Fibroblast of lung (primary cell): ENCODE results near the gene KCND1. TPM values are rescaled to one million over a fixed set of nuclear protein-coding genes. Genes with fewer than 3 reads are reported as not detected.
A peak's percentile ranks its signal among the peaks of the same experiment; 100 is the strongest.

Experiments used
- DNase-seq, 2 donors: peaks; one replicate each; pipeline versions ENCODE4 v3.0.0 to v3.0.0-alpha.2; 2010; ENCODE audit warnings: low read depth in 2 of 2
- H2AFZ ChIP-seq: 2 replicates; pipeline ENCODE4 v1.5.1; 2012; ENCODE audit warnings: low read length, control low read depth, inconsistent platforms
- H3K27ac ChIP-seq: 2 replicates; pipeline ENCODE4 v1.5.1; 2011; ENCODE audit warnings: low read length, control low read depth; ENCODE audit not compliant: insufficient read depth
- H3K27me3 ChIP-seq: 2 replicates; pipeline ENCODE4 v1.5.1; 2011; ENCODE audit warnings: mild to moderate bottlenecking, low read length; ENCODE audit not compliant: control insufficient read depth, insufficient read depth
- H3K36me3 ChIP-seq: 2 replicates; pipeline ENCODE4 v1.5.1; 2011; ENCODE audit warnings: low read length; ENCODE audit not compliant: control insufficient read depth, insufficient read depth
- H3K4me1 ChIP-seq: 2 replicates; pipeline ENCODE4 v1.5.1; 2011; ENCODE audit warnings: low read length; ENCODE audit not compliant: control insufficient read depth, insufficient read depth; ENCODE audit errors: extremely low read depth
- H3K4me2 ChIP-seq: 2 replicates; pipeline ENCODE4 v1.5.1; 2011; ENCODE audit warnings: low read length, control low read depth; ENCODE audit not compliant: insufficient read depth; ENCODE audit errors: extremely low read depth
- H3K4me3 ChIP-seq, 4 experiments: fragments of 200-600 bp in 1 of 4; sonication (generic) in 1 of 4; replicated peaks in 1 of 4; 2 replicates each; pipeline ENCODE4 v1.5.1; 2011 to 2016; ENCODE audit warnings: low read length in 4 of 4, low read depth in 3 of 4, mild to moderate bottlenecking in 3 of 4, control low read depth in 2 of 4, inconsistent platforms in 1 of 4, mixed read lengths in 1 of 4; ENCODE audit not compliant: insufficient read depth in 1 of 4; ENCODE audit errors: control extremely low read depth in 1 of 4
- H3K79me2 ChIP-seq: 2 replicates; pipeline ENCODE4 v1.5.1; 2012; ENCODE audit warnings: mild to moderate bottlenecking, low read length, inconsistent platforms; ENCODE audit not compliant: control insufficient read depth, insufficient read depth
- H3K9ac ChIP-seq: 2 replicates; pipeline ENCODE4 v1.5.1; 2011; ENCODE audit warnings: mild to moderate bottlenecking, low read length, control low read depth; ENCODE audit not compliant: insufficient read depth
- H3K9me3 ChIP-seq: 2 replicates; pipeline ENCODE4 v1.5.1; 2012; ENCODE audit warnings: low read depth, low read length; ENCODE audit not compliant: control insufficient read depth, insufficient read depth
- H4K20me1 ChIP-seq: 2 replicates; pipeline ENCODE4 v1.5.1; 2011; ENCODE audit warnings: low read length; ENCODE audit not compliant: control insufficient read depth, insufficient read depth; ENCODE audit errors: extremely low read depth
- CTCF ChIP-seq, 2 donors: IDR thresholded peaks in 1 of 2; conservative IDR thresholded peaks in 1 of 2; 1 replicate in 1 of 2; 2 replicates in 1 of 2; pipeline ENCODE4 v1.5.1; 2011 to 2012; ENCODE audit warnings: low read length in 2 of 2, control low read depth in 1 of 2, inconsistent platforms in 1 of 2, low read depth in 1 of 2, mild to moderate bottlenecking in 1 of 2
- EZH2 ChIP-seq: IDR thresholded peaks from 2 replicates; pipeline ENCODE4 v1.5.1; 2012; ENCODE audit warnings: low read length, control low read depth, mild to moderate bottlenecking; ENCODE audit errors: missing control alignments
- polyA plus RNA-seq, 2 donors: library from polyadenylated mRNA; depleted of rRNA in 1 of 2; stranded (reverse) in 1 of 2; unstranded in 1 of 2; fragments of >200 nt; gene quantifications; 2 replicates each; pipeline ENCODE4 v1.2.1, GENCODE V29; 2011 to 2012; ENCODE audit warnings: missing spikeins in 1 of 2
- total RNA-seq: library from RNA; depleted of rRNA; stranded (reverse); fragments of >200 nt; gene quantifications from 2 replicates; pipeline ENCODE4 v1.2.1, GENCODE V29; 2014

The KCND1 gene
- total and polyA plus RNA-seq, 2 donors (not counting 1 experiment from before 2014, with no cell fraction given), result 0.41 to 1.3 TPM

- DNase-seq, result no peak
- no peak overlapping the region for H2AFZ ChIP-seq
These were observed 47.4 kb upstream of the KCND1 start for GRCh38 chrX:49019050-49019449.

GRCh38 chrX:49003696-49004095 lies 32.1 kb upstream of the KCND1 start:
- Histone ChIP-seq H4K20me1 (no peaks in the 10 kb centered on the region), H3K4me3 (no peak overlapping the region), H3K4me2 (no peak overlapping the region), H3K27ac (no peak overlapping the region), H3K4me1 (no peaks in the 10 kb centered on the region), H3K9ac (no peak overlapping the region), H3K79me2 (peaks cover 8% of the 10 kb centered on the region), H3K36me3 (no peaks in the 10 kb centered on the region), H2AFZ (no peak overlapping the region), H3K27me3 (no peaks in the 10 kb centered on the region), H3K9me3 (no peaks in the 10 kb centered on the region)
- TF ChIP-seq EZH2 (no peak), CTCF (conservative IDR thresholded peaks at IDR 0.05 in 1 of 2, IDR thresholded peaks at IDR 0.05 in 1 of 2; ENCODE audit: low read depth in 1 of 2, low read length in 2 of 2) (no peak)
- DNase-seq, result no peak

More at GRCh38 chrX:49019050-49019449, 47.4 kb upstream of the KCND1 start:
- H3K27ac ChIP-seq, result no peak overlapping the region
- no peak overlapping the region for H3K4me2 ChIP-seq
- TF ChIP-seq EZH2 (no peak), CTCF (conservative IDR thresholded peaks at IDR 0.05 in 1 of 2, IDR thresholded peaks at IDR 0.05 in 1 of 2; ENCODE audit: low read depth in 1 of 2, low read length in 2 of 2) (no peak)
- no peaks in the 10 kb centered on the region for H3K27me3 ChIP-seq
- H3K4me1 ChIP-seq, result no peaks in the 10 kb centered on the region
- no peaks in the 10 kb centered on the region for H3K36me3 ChIP-seq
- no peak overlapping the region for H3K9ac ChIP-seq
- no peaks in the 10 kb centered on the region for H3K79me2 ChIP-seq
- H4K20me1 ChIP-seq, result no peaks in the 10 kb centered on the region
- H3K4me3 ChIP-seq, result no peak overlapping the region
- no peaks in the 10 kb centered on the region for H3K9me3 ChIP-seq

- Histone ChIP-seq H3K9me3 (no peaks in the 10 kb centered on the region), H3K79me2 (peaks cover 8% of the 10 kb centered on the region), H3K27ac (peak within 1 kb of the TSS; percentile 97), H4K20me1 (no peaks in the 10 kb centered on the region), H2AFZ (peak within 1 kb of the TSS; percentile 91), H3K4me2 (peak within 1 kb of the TSS; percentile 75), H3K4me3 (peak within 1 kb of the TSS; percentile 77 to 90 (median 82)), H3K4me1 (no peaks in the 10 kb centered on the region), H3K9ac (peak within 1 kb of the TSS; percentile 77), H3K27me3 (no peaks in the 10 kb centered on the region), H3K36me3 (no peaks in the 10 kb centered on the region)
- DNase-seq, result peak; percentile 93 to 98
- TF ChIP-seq CTCF (conservative IDR thresholded peaks at IDR 0.05 in 1 of 2, IDR thresholded peaks at IDR 0.05 in 1 of 2; ENCODE audit: low read depth in 1 of 2, low read length in 2 of 2) (no peak), EZH2 (no peak)
These were observed 30.7 kb upstream of the KCND1 start, which contains the start of gene GRIPAP1 for GRCh38 chrX:49002091-49002935. Gene GRIPAP1 (minus strand): TSS chrX:49002264. CDS start chrX:49002229, 35 bp downstream.
